ENCODE data around the gene HOGA1.
A peak's percentile ranks its signal among the peaks of the same experiment; 100 is the strongest.
"Not testable (repeated sequence)": the region's sequence is repeated elsewhere in the genome, so short reads cannot be mapped to it uniquely, and the experiment has no call there.

HOGA1 gene

GRCh38 chr10:97555541-97555940 lies 28.6 kb upstream of the HOGA1 start:
- not testable (repeated sequence) for DNase-seq

GRCh38 chr10:97560731-97561381 lies 23.3 kb upstream of the HOGA1 start:
- not testable (repeated sequence) for DNase-seq

- DNase-seq: not testable (repeated sequence)
Measured at GRCh38 chr10:97561386-97562077, 22.7 kb upstream of the HOGA1 start.

GRCh38 chr10:97562329-97562728 lies 21.9 kb upstream of the HOGA1 start:
- not testable (repeated sequence) for DNase-seq

GRCh38 chr10:97563337-97563736 lies 20.9 kb upstream of the HOGA1 start:
- no peak for DNase-seq

- DNase-seq: no peak
Measured at GRCh38 chr10:97564776-97565175, 19.4 kb upstream of the HOGA1 start.

GRCh38 chr10:97566336-97566996 lies 17.7 kb upstream of the HOGA1 start:
- no peak for DNase-seq

GRCh38 chr10:97567891-97568290 lies 16.3 kb upstream of the HOGA1 start:
- no peak for DNase-seq

GRCh38 chr10:97570146-97570788 lies 13.9 kb upstream of the HOGA1 start:
- DNase-seq: no peak

GRCh38 chr10:97570789-97571471 lies 13.3 kb upstream of the HOGA1 start:
- DNase-seq: no peak

- DNase-seq: no peak
Measured at GRCh38 chr10:97571622-97572021, 12.6 kb upstream of the HOGA1 start.

- peak; percentile 63 for DNase-seq
Measured at GRCh38 chr10:97572214-97572989, 11.8 kb upstream of the HOGA1 start, which contains the start of gene ANKRD2. TSS of gene ANKRD2 (plus strand) at chr10:97572779. CDS start at chr10:97572789, 10 bp downstream.

GRCh38 chr10:97573021-97573420 lies 11.2 kb upstream of the HOGA1 start:
- no peak for DNase-seq

- DNase-seq: no peak
Measured at GRCh38 chr10:97573672-97574071, 10.5 kb upstream of the HOGA1 start.

- peak; percentile 71 for DNase-seq
Measured at GRCh38 chr10:97574374-97575126, 9.6 kb upstream of the HOGA1 start.

GRCh38 chr10:97575127-97575668 lies 9.0 kb upstream of the HOGA1 start:
- peak; percentile 13 for DNase-seq

GRCh38 chr10:97576487-97576886 lies 7.7 kb upstream of the HOGA1 start:
- DNase-seq: not testable (repeated sequence)

GRCh38 chr10:97577701-97578100 lies 6.5 kb upstream of the HOGA1 start:
- no peak for DNase-seq

GRCh38 chr10:97578171-97578844 lies 5.9 kb upstream of the HOGA1 start:
- no peak for DNase-seq
